Transverse colon (tissue), 4 donors: Measurements from ENCODE around the gene MYO5B. TPM values are rescaled to one million over a fixed set of nuclear protein-coding genes. Genes with fewer than 3 reads are reported as not detected.

Source experiments
- DNase-seq: peaks from one replicate; pipeline ENCODE4 v3.0.0-alpha.2; 2019
- H3K27ac ChIP-seq, 4 donors: fragments of 200-600 bp; sonication (generic); 2 replicates each; pipeline ENCODE4 v1.5.1; 2016 to 2018; ENCODE audit warnings: inconsistent platforms in 4 of 4
- H3K27me3 ChIP-seq: fragments of 200-600 bp; sonication (generic); 2 replicates; pipeline ENCODE4 v1.5.1; 2017; ENCODE audit warnings: inconsistent platforms
- H3K36me3 ChIP-seq, 4 donors: fragments of 200-600 bp; sonication (generic); 2 replicates each; pipeline ENCODE4 v1.5.1; 2017 to 2019; ENCODE audit warnings: inconsistent platforms in 4 of 4
- H3K4me1 ChIP-seq, 4 donors: fragments of 200-600 bp; sonication (generic); 2 replicates each; pipeline ENCODE4 v1.5.1; 2017 to 2020; ENCODE audit warnings: inconsistent platforms in 4 of 4
- H3K4me3 ChIP-seq, 4 donors: fragments of 200-600 bp; sonication (generic); 1 replicate in 1 of 4; 2 replicates in 3 of 4; pipeline versions ENCODE4 v1.5.1 to v1.6.1; 2017 to 2019; ENCODE audit warnings: inconsistent platforms in 4 of 4
- H3K9me3 ChIP-seq, 2 donors: fragments of 200-600 bp; sonication (generic); 2 replicates each; pipeline ENCODE4 v1.5.1; 2017 to 2019; ENCODE audit warnings: inconsistent platforms in 2 of 2
- CTCF ChIP-seq, 5 experiments: fragments of 200-600 bp in 3 of 5; fragments of 450-650 bp in 2 of 5; sonication (generic) in 3 of 5; IDR thresholded peaks; 1 replicate in 2 of 5; 2 replicates in 3 of 5; pipeline ENCODE4 v1.5.1; 2016 to 2017; ENCODE audit warnings: antibody characterized with exemption in 5 of 5, inconsistent platforms in 3 of 5, mild to moderate bottlenecking in 2 of 5, moderate library complexity in 1 of 5
- EP300 ChIP-seq: sonication (generic); formaldehyde crosslinking; IDR thresholded peaks from one replicate; pipeline ENCODE4 v1.6.1; 2017; ENCODE audit warnings: antibody characterized with exemption, low read depth
- POLR2A ChIP-seq: fragments of 450-650 bp; IDR thresholded peaks from one replicate; pipeline ENCODE4 v1.6.1; 2016; ENCODE audit warnings: antibody characterized with exemption, mild to moderate bottlenecking, moderate library complexity
- POLR2AphosphoS5 ChIP-seq, 3 donors: sonication (generic); formaldehyde crosslinking; IDR thresholded peaks; one replicate each; pipeline ENCODE4 v1.6.1; 2016; ENCODE audit warnings: antibody characterized with exemption in 3 of 3
- whole genome bisulfite sequencing, 2 donors: methylation state at CpG; one replicate each; pipeline ENCODE4 v1.1.5; 2018; ENCODE audit warnings: low coverage in 1 of 2; 5-methylcytosine and 5-hydroxymethylcytosine counted together
- in situ Hi-C, 4 donors: fragments of 200-750 bp; cut with MboI; loops; one replicate each; pipeline versions ENCODE4 v1.15.0 to v1.15.1; 2017; ENCODE audit warnings: low sequenced_read_pairs in 3 of 4, low pct_ligation_motif_present in 1 of 4, low pct_unique_long_range_greater_than_20kb in 1 of 4
- intact Hi-C: fragments of 100-400 bp; cut with DNase I; formaldehyde crosslinking; loops from one replicate; pipeline ENCODE4 v1.15.1; 2023; ENCODE audit warnings: low total_unique reads
- total RNA-seq, 4 donors: library from RNA; depleted of rRNA; stranded (reverse); fragments of >200 nt; gene quantifications; one replicate each; pipeline ENCODE4 v1.1.0, GENCODE V29; 2016

The MYO5B gene
- total RNA-seq, 4 donors from 2014 or later = 96.7 to 144 (median 114) TPM

- no peak overlapping the region for H3K4me3 ChIP-seq
- intact Hi-C loops = no loop called here
- WGBS, 2 donors = 45 to 47% methylated on average over 4 to 8 of the region's 8 CpGs
- peak; percentile 13 for DNase-seq
- in situ Hi-C loops = no loop called here
- H3K9me3 ChIP-seq = no peaks in the 10 kb centered on the region
- no peak overlapping the region for H3K27ac ChIP-seq
- no peaks in the 10 kb centered on the region for H3K27me3 ChIP-seq
- peaks cover 0 to 7% (median 0%) of the 10 kb centered on the region in 4 donors for H3K4me1 ChIP-seq
- TF ChIP-seq EP300 = no peak
- TF ChIP-seq CTCF (IDR thresholded peaks at IDR 0.05) = no peak
- no peak for TF ChIP-seq POLR2AphosphoS5 (IDR thresholded peaks at IDR 0.05)
- TF ChIP-seq POLR2A = no peak
- H3K36me3 ChIP-seq = no peaks in the 10 kb centered on the region
These were observed 115.2 kb downstream of the MYO5B start for GRCh38 chr18:50079571-50080295.

DNA sequence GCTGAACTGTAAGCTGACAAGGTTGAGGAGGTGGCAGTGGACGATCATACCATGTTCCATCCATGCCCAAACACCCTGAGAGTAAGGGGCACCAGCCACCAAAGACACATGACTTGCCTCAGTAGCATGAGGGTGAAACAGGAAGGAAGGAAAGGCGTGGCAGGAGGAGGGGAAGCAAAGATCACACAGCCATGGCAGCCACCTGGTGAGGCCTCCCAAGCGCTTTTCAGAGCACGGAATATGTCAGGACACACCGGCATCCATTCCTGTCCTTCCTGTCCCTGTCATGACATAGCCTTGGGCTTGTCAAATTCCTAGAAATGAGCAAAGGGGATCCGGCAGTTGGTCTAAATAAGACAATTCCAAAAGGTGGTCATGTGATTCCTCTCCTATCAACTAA lies 118.7 kb downstream of the MYO5B start:
- TF ChIP-seq POLR2AphosphoS5 (IDR thresholded peaks at IDR 0.05) (no peak), CTCF (IDR thresholded peaks at IDR 0.05) (no peak)
- Histone ChIP-seq H3K27ac (no peak overlapping the region), H3K4me1 (peaks cover 0 to 7% (median 0%) of the 10 kb centered on the region in 4 donors), H3K4me3 (no peak overlapping the region), H3K9me3 (no peaks in the 10 kb centered on the region), H3K27me3 (no peaks in the 10 kb centered on the region), H3K36me3 (no peaks in the 10 kb centered on the region)
- WGBS, 2 donors = 69 to 71% methylated on average over 5 to 6 of the region's 6 CpGs
- in situ Hi-C loops = no loop called here
- intact Hi-C loops = no loop called here
- no peak for DNase-seq

DNA sequence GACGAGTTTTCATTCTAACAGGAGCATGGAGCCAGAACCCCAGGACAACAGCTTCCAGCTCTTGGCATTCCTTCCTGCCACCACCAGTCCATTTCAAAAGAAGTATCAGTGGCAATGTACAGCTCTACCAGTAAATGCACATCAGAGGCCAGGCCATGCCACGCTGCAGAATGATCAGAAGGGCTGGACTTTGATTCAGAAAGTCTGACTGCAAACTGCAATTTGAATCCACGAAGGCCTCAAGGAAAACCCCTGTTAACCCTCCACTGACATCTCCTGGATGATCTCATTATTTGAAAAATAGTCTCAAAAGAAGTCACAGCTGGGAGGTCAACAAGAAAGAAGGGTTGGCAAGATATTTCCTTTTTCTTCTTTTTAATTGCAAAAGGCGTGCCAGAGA lies 119.2 kb downstream of the MYO5B start:
- 54 to 80% methylated on average over 1 to 4 of the region's 4 CpGs for WGBS, 2 donors
- H3K9me3 ChIP-seq = no peaks in the 10 kb centered on the region
- H3K4me3 ChIP-seq = no peak overlapping the region
- peaks cover 0 to 7% (median 0%) of the 10 kb centered on the region in 4 donors for H3K4me1 ChIP-seq
- H3K27ac ChIP-seq = no peak overlapping the region
- in situ Hi-C loops (no loop called here), intact Hi-C loops (no loop called here)
- no peaks in the 10 kb centered on the region for H3K36me3 ChIP-seq
- no peaks in the 10 kb centered on the region for H3K27me3 ChIP-seq
- DNase-seq = no peak
- TF ChIP-seq POLR2AphosphoS5 (IDR thresholded peaks at IDR 0.05) = no peak
- no peak for TF ChIP-seq EP300
- TF ChIP-seq CTCF (IDR thresholded peaks at IDR 0.05) = no peak
- TF ChIP-seq POLR2A = no peak

DNA sequence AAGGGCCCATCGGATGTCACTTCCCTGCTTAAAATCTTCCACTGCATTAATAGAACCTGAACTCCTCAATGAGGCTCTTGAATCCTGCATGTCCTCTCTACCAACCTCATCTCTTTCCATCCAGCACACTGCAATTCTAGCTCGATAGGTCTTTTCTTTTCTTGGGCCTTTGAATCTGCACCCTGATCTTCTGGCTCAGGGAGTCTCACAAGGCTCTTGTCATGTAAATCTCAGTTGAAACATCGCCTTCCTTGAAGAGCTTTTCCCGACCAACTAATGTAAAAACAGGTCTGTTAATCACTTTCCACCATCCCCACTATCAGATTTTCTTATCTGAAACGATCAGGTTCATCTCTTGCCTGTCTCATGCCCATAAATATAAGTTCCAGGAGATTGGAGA lies 120.5 kb downstream of the MYO5B start:
- no peak overlapping the region for H3K4me3 ChIP-seq
- H3K36me3 ChIP-seq = no peaks in the 10 kb centered on the region
- in situ Hi-C loops = no loop called here
- intact Hi-C loops = no loop called here
- 84 to 92% methylated on average over 5 of the region's 5 CpGs for WGBS, 2 donors
- peaks cover 0 to 7% (median 0%) of the 10 kb centered on the region in 4 donors for H3K4me1 ChIP-seq
- DNase-seq = no peak
- no peaks in the 10 kb centered on the region for H3K9me3 ChIP-seq
- no peaks in the 10 kb centered on the region for H3K27me3 ChIP-seq
- TF ChIP-seq CTCF (IDR thresholded peaks at IDR 0.05) (no peak), POLR2A (no peak), POLR2AphosphoS5 (IDR thresholded peaks at IDR 0.05) (no peak)
- no peak overlapping the region for H3K27ac ChIP-seq
